Esophagus muscularis mucosa (tissue), 4 donors: ENCODE results near the gene CEBPE. TPM values are rescaled to one million over a fixed set of nuclear protein-coding genes. Genes with fewer than 3 reads are reported as not detected.

ENCODE experiments used
- DNase-seq: peaks from one replicate; pipeline ENCODE4 v3.0.0-alpha.2; 2017; ENCODE audit errors: extremely low spot score
- H3K27ac ChIP-seq, 4 donors: fragments of 200-600 bp; sonication (generic); replicated peaks in 1 of 4; 1 replicate in 3 of 4; 2 replicates in 1 of 4; pipeline ENCODE4 v1.5.1; 2016 to 2019; ENCODE audit warnings: mild to moderate bottlenecking in 1 of 4
- H3K27me3 ChIP-seq, 4 donors: fragments of 200-600 bp; sonication (generic); one replicate each; pipeline versions ENCODE4 v1.5.1 to v1.6.0; 2016 to 2019
- H3K36me3 ChIP-seq, 4 donors: fragments of 200-600 bp; sonication (generic); one replicate each; pipeline ENCODE4 v1.5.1; 2016 to 2019
- H3K4me1 ChIP-seq, 4 donors: fragments of 200-600 bp; sonication (generic); one replicate each; pipeline ENCODE4 v1.5.1; 2016 to 2019
- H3K4me3 ChIP-seq, 4 donors: fragments of 200-600 bp; sonication (generic); 1 replicate in 2 of 4; 2 replicates in 2 of 4; pipeline ENCODE4 v1.5.1; 2016 to 2019; ENCODE audit warnings: mild to moderate bottlenecking in 4 of 4, moderate library complexity in 1 of 4
- H3K9me3 ChIP-seq, 4 donors: fragments of 200-600 bp; sonication (generic); 1 replicate in 3 of 4; 2 replicates in 1 of 4; pipeline ENCODE4 v1.5.1; 2016 to 2019
- CTCF ChIP-seq, 3 experiments: fragments of 200-600 bp in 2 of 3; fragments of 450-650 bp in 1 of 3; sonication (generic) in 2 of 3; IDR thresholded peaks; one replicate each; pipeline ENCODE4 v1.5.1; 2017 to 2019; ENCODE audit warnings: antibody characterized with exemption in 3 of 3, mild to moderate bottlenecking in 2 of 3, moderate library complexity in 1 of 3
- EP300 ChIP-seq: sonication (generic); formaldehyde crosslinking; IDR thresholded peaks from one replicate; pipeline ENCODE4 v1.6.1; 2017; ENCODE audit warnings: antibody characterized with exemption
- POLR2A ChIP-seq: fragments of 450-650 bp; IDR thresholded peaks from one replicate; pipeline ENCODE4 v1.6.1; 2017; ENCODE audit warnings: antibody characterized with exemption, moderate library complexity, mild to moderate bottlenecking, low read depth
- POLR2AphosphoS5 ChIP-seq, 2 donors: sonication (generic); formaldehyde crosslinking; IDR thresholded peaks; one replicate each; pipeline ENCODE4 v1.6.1; 2017; ENCODE audit warnings: antibody characterized with exemption in 2 of 2
- WGBS: methylation state at CpG from one replicate; pipeline ENCODE4 v1.1.5; 2018; 5-methylcytosine and 5-hydroxymethylcytosine counted together
- intact Hi-C: fragments of 100-400 bp; cut with DNase I; formaldehyde crosslinking; loops from one replicate; pipeline ENCODE4 v1.15.1; 2023
- total RNA-seq, 4 donors: library from RNA; depleted of rRNA; stranded (reverse); fragments of >200 nt; gene quantifications; one replicate each; pipeline versions ENCODE4 v1.1.0 to v1.2.1, GENCODE V29; 2016

The CEBPE gene
- total RNA-seq, 4 donors from 2014 or later: 0.57 TPM; not detected in 3

- WGBS: 71% methylated on average over 2 of the region's 2 CpGs
- TF ChIP-seq EP300 (no peak), CTCF (IDR thresholded peaks at IDR 0.05) (no peak)
These were observed 25.5 kb downstream of the CEBPE start for GRCh38 chr14:23093526-23093925.

DNA sequence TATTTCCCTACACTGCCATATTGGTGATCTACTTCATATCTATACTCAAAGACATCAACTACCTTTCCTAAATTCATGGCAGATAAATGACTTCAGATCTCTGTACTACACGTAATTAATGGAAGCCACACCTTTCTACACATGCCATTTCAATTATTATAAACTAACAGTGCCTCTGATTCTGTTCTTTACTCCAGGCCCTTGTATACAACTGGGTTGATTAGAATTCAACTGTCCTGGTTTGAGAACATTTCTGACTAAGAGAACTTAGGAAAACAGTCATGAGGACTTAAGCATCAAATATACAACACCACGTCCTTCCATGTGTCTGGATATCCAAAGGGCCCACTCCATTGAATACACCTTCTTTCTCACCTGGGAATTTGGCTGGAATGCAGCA lies 26.0 kb downstream of the CEBPE start:
- no peaks in the 10 kb centered on the region for H3K27me3 ChIP-seq
- H3K4me3 ChIP-seq: peak overlapping the region in 3 of 4 donors; percentile 67 to 87 (median 85)
- peaks cover 35 to 57% (median 49%) of the 10 kb centered on the region in 4 donors for H3K4me1 ChIP-seq
- H3K36me3 ChIP-seq: peaks cover 35 to 59% (median 55%) of the 10 kb centered on the region in 4 donors
- no peaks in the 10 kb centered on the region for H3K9me3 ChIP-seq
- 45% methylated on average over 2 of the region's 2 CpGs for WGBS
- H3K27ac ChIP-seq: no peak overlapping the region
- DNase-seq: no peak
- intact Hi-C loops: no loop called here
- TF ChIP-seq EP300 (no peak), POLR2A (no peak), CTCF (IDR thresholded peaks at IDR 0.05) (no peak), POLR2AphosphoS5 (IDR thresholded peaks at IDR 0.05) (no peak)

More at GRCh38 chr14:23093526-23093925, 25.5 kb downstream of the CEBPE start:
- peaks cover 30 to 59% (median 55%) of the 10 kb centered on the region in 4 donors for H3K36me3 ChIP-seq
- peak overlapping the region in 1 of 4 donors; percentile 100 for H3K27ac ChIP-seq
- no peaks in the 10 kb centered on the region for H3K9me3 ChIP-seq
- no peak for DNase-seq
- peaks cover 35 to 56% (median 52%) of the 10 kb centered on the region in 4 donors for H3K4me1 ChIP-seq
- no peaks in the 10 kb centered on the region for H3K27me3 ChIP-seq
- intact Hi-C loops: no loop called here
- peak overlapping the region; percentile 67 to 87 (median 86) for H3K4me3 ChIP-seq

GRCh38 chr14:23091294-23092225 lies 27.5 kb downstream of the CEBPE start:
- peaks cover 36 to 68% (median 63%) of the 10 kb centered on the region in 4 donors for H3K36me3 ChIP-seq
- H3K4me1 ChIP-seq: peaks cover 24 to 58% (median 42%) of the 10 kb centered on the region in 4 donors
- H3K27me3 ChIP-seq: no peaks in the 10 kb centered on the region
- no peak for DNase-seq
- no peak overlapping the region for H3K4me3 ChIP-seq
- no peak overlapping the region for H3K27ac ChIP-seq
- H3K9me3 ChIP-seq: no peaks in the 10 kb centered on the region
- WGBS: 86% methylated on average over 11 of the region's 12 CpGs
- TF ChIP-seq EP300 (no peak), POLR2AphosphoS5 (IDR thresholded peaks at IDR 0.05) (no peak), POLR2A (no peak), CTCF (IDR thresholded peaks at IDR 0.05) (no peak)
- intact Hi-C loops: no loop called here

GRCh38 chr14:23090254-23090636 lies 28.8 kb downstream of the CEBPE start:
- H3K4me1 ChIP-seq: peaks cover 22 to 58% (median 38%) of the 10 kb centered on the region in 4 donors
- intact Hi-C loops: no loop called here
- no peaks in the 10 kb centered on the region for H3K9me3 ChIP-seq
- TF ChIP-seq POLR2AphosphoS5 (IDR thresholded peaks at IDR 0.05) (no peak), CTCF (IDR thresholded peaks at IDR 0.05) (no peak), EP300 (no peak), POLR2A (no peak)
- WGBS: 62% methylated on average over 4 of the region's 4 CpGs
- DNase-seq: no peak
- H3K36me3 ChIP-seq: peaks cover 38 to 81% (median 75%) of the 10 kb centered on the region in 4 donors
- H3K4me3 ChIP-seq: no peak overlapping the region
- no peak overlapping the region for H3K27ac ChIP-seq
- no peaks in the 10 kb centered on the region for H3K27me3 ChIP-seq
